ENCODE measurements around the gene CAST. TPM values are rescaled to one million over a fixed set of nuclear protein-coding genes. Genes with fewer than 3 reads are reported as not detected.

CAST gene
- total RNA-seq, 4 donors from 2014 or later: 381 to 577 (median 400) TPM

DNA sequence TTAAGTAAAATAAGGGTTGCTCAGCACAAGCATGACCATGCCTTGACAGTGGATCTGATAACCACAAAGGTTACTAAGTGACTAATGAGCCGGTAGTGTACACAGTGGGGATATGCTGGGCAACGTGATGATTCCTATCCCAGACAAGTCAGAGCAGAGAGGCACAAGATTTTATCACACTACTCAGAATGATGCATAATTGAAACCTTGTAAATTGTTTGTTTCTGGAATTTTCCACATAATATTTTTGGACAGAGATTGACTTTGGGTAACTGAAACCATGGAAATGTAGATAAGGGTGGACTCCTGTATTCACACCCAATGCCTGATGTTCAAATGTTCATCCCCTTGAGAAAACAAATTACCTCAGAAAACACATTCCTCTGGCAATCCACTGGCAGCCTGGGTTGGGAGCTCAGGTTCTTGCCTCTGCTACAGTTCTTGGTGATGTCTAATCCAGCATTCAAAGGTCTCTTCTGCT, 161.8 kb downstream of the CAST start:
- H3K4me3 ChIP-seq: no peak overlapping the region
- peaks cover 12% of the 10 kb centered on the region for H3K4me1 ChIP-seq
- TF ChIP-seq EP300 (IDR thresholded peaks at IDR 0.05): no peak
- no peak for TF ChIP-seq POLR2AphosphoS5 (IDR thresholded peaks at IDR 0.05)
- TF ChIP-seq POLR2A (IDR thresholded peaks at IDR 0.05): no peak
- TF ChIP-seq, protein P1, sequence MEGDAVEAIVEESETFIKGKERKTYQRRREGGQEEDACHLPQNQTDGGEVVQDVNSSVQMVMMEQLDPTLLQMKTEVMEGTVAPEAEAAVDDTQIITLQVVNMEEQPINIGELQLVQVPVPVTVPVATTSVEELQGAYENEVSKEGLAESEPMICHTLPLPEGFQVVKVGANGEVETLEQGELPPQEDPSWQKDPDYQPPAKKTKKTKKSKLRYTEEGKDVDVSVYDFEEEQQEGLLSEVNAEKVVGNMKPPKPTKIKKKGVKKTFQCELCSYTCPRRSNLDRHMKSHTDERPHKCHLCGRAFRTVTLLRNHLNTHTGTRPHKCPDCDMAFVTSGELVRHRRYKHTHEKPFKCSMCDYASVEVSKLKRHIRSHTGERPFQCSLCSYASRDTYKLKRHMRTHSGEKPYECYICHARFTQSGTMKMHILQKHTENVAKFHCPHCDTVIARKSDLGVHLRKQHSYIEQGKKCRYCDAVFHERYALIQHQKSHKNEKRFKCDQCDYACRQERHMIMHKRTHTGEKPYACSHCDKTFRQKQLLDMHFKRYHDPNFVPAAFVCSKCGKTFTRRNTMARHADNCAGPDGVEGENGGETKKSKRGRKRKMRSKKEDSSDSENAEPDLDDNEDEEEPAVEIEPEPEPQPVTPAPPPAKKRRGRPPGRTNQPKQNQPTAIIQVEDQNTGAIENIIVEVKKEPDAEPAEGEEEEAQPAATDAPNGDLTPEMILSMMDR (IDR thresholded peaks at IDR 0.05): no peak
- no peak overlapping the region for H3K27ac ChIP-seq
- no peak for DNase-seq (ENCODE audit: low spot score in 2 of 2)
- H3K9me3 ChIP-seq: no peaks in the 10 kb centered on the region
- no peaks in the 10 kb centered on the region for H3K36me3 ChIP-seq
- 28% methylated on average over 2 of the region's 2 CpGs for WGBS
- no peaks in the 10 kb centered on the region for H3K27me3 ChIP-seq

Other genes with a start within 250 kb of the CAST start
- 1 to 10 TPM in 1 of 4 donors, under 1 TPM in 3; 0.25 to 1.4 (median 0.36) TPM for gene PCSK1, start 229.1 kb upstream of the CAST start, total RNA-seq
- gene ERAP1, start 145.6 kb downstream of the CAST start, total RNA-seq: 10 to 100 TPM; 49.2 to 71.3 (median 66.4) TPM
- gene ERAP2, start 214.1 kb downstream of the CAST start, total RNA-seq: 10 to 100 TPM in 2 of 4 donors, 1 to 10 TPM in 2; 9.0 to 14.0 (median 11.5) TPM

Data from suprapubic skin (tissue), 4 donors.